Measurements from ENCODE around the gene BPIFB1. TPM values are rescaled to one million over a fixed set of nuclear protein-coding genes. Genes with fewer than 3 reads are reported as not detected.

The BPIFB1 gene
- total RNA-seq, 2 donors from 2014 or later, result not detected

DNA sequence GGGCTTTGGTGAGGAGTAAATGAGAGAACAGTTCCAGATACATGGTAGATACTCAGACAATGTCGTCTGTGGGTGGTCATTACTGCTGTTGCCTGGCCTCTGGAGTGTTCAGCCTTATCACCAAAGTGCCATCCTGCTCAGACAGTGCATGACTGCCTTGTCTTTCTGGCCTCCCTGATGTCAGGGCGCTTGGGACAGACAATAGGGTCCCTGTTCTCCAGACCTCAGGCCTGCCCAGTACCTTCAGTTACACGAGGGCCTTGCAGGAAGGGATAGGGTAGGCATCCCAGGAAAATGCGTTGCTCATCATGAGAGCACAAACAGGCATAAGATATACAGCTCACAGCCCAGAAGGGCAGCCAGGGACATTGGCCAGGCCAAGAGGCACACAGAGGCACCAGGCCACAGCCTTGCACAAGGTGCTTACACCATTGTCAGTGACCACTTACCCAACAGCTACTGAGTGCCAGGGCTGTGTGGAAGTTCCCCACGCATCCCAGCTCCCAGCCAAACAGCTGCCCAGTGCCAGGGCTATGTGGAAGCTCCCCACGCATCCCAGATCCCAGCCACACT, 27.4 kb downstream of the BPIFB1 start:
- peaks cover 0 to 3% of the 10 kb centered on the region in 2 donors for H3K9me3 Mint-ChIP-seq
- H3K4me3 Mint-ChIP-seq, result no peak overlapping the region
- no peak overlapping the region for H3K27ac Mint-ChIP-seq
- H3K36me3 Mint-ChIP-seq (ENCODE audit: insufficient read depth in 2 of 2), result no peaks in the 10 kb centered on the region
- H3K4me1 Mint-ChIP-seq (ENCODE audit: low read depth), result no peaks in the 10 kb centered on the region
- no peaks in the 10 kb centered on the region for H3K27me3 Mint-ChIP-seq (ENCODE audit: low read depth)
- DNase-seq, result no peak
- ATAC-seq (replicated peaks in 1 of 2), result no peak

GRCh38 chr20:33311011-33311410, 28.0 kb downstream of the BPIFB1 start:
- Mint-ChIP-seq H3K9me3 (peaks cover 0 to 3% of the 10 kb centered on the region in 2 donors), H3K4me3 (no peak overlapping the region), H3K36me3 (ENCODE audit: insufficient read depth in 2 of 2) (no peaks in the 10 kb centered on the region), H3K4me1 (ENCODE audit: low read depth) (no peaks in the 10 kb centered on the region), H3K27ac (no peak overlapping the region), H3K27me3 (ENCODE audit: low read depth) (no peaks in the 10 kb centered on the region)
- ATAC-seq (replicated peaks in 1 of 2) (no peak), DNase-seq (no peak)

- H3K27ac Mint-ChIP-seq, result no peak overlapping the region
- no peak overlapping the region for H3K4me3 Mint-ChIP-seq
- no peaks in the 10 kb centered on the region for H3K4me1 Mint-ChIP-seq (ENCODE audit: low read depth)
- H3K27me3 Mint-ChIP-seq (ENCODE audit: low read depth), result no peaks in the 10 kb centered on the region
- peaks cover 0 to 3% of the 10 kb centered on the region in 2 donors for H3K9me3 Mint-ChIP-seq
- ATAC-seq (replicated peaks in 1 of 2), result no peak
- H3K36me3 Mint-ChIP-seq (ENCODE audit: insufficient read depth in 2 of 2), result no peaks in the 10 kb centered on the region
- DNase-seq, result no peak
Measured at GRCh38 chr20:33311996-33312395, 29.0 kb downstream of the BPIFB1 start.

- Mint-ChIP-seq H3K27ac (no peak overlapping the region), H3K36me3 (ENCODE audit: insufficient read depth in 2 of 2) (no peaks in the 10 kb centered on the region)
Measured at GRCh38 chr20:33312583-33312982, 29.6 kb downstream of the BPIFB1 start.

GRCh38 chr20:33313686-33314314, 30.8 kb downstream of the BPIFB1 start:
- no peak for DNase-seq
- no peak overlapping the region for H3K27ac Mint-ChIP-seq
- H3K9me3 Mint-ChIP-seq, result no peaks in the 10 kb centered on the region
- no peaks in the 10 kb centered on the region for H3K36me3 Mint-ChIP-seq (ENCODE audit: insufficient read depth in 2 of 2)
- H3K27me3 Mint-ChIP-seq (ENCODE audit: low read depth), result no peaks in the 10 kb centered on the region
- no peak for ATAC-seq (replicated peaks in 1 of 2)
- no peaks in the 10 kb centered on the region for H3K4me1 Mint-ChIP-seq (ENCODE audit: low read depth)
- H3K4me3 Mint-ChIP-seq, result no peak overlapping the region

More at GRCh38 chr20:33312583-33312982, 29.6 kb downstream of the BPIFB1 start:
- DNase-seq (no peak), ATAC-seq (replicated peaks in 1 of 2) (no peak)
- Mint-ChIP-seq H3K27me3 (ENCODE audit: low read depth) (no peaks in the 10 kb centered on the region), H3K4me3 (no peak overlapping the region), H3K4me1 (ENCODE audit: low read depth) (no peaks in the 10 kb centered on the region), H3K9me3 (peaks cover 0 to 3% of the 10 kb centered on the region in 2 donors)

- Mint-ChIP-seq H3K4me1 (ENCODE audit: low read depth) (no peaks in the 10 kb centered on the region), H3K27ac (no peak overlapping the region), H3K9me3 (no peaks in the 10 kb centered on the region), H3K36me3 (ENCODE audit: insufficient read depth in 2 of 2) (no peaks in the 10 kb centered on the region), H3K4me3 (no peak overlapping the region), H3K27me3 (ENCODE audit: low read depth) (no peaks in the 10 kb centered on the region)
- DNase-seq (no peak), ATAC-seq (replicated peaks in 1 of 2) (no peak)
Measured at GRCh38 chr20:33316343-33316742, 33.3 kb downstream of the BPIFB1 start.

GRCh38 chr20:33316958-33317357, 33.9 kb downstream of the BPIFB1 start:
- no peak overlapping the region for H3K27ac Mint-ChIP-seq

GRCh38 chr20:33317424-33318095, 34.5 kb downstream of the BPIFB1 start:
- Mint-ChIP-seq H3K27ac (no peak overlapping the region), H3K9me3 (no peaks in the 10 kb centered on the region)
- ATAC-seq (replicated peaks in 1 of 2), result no peak

More at GRCh38 chr20:33316958-33317357, 33.9 kb downstream of the BPIFB1 start:
- DNase-seq (no peak), ATAC-seq (replicated peaks in 1 of 2) (no peak)
- no peak overlapping the region for H3K4me3 Mint-ChIP-seq
- H3K9me3 Mint-ChIP-seq, result no peaks in the 10 kb centered on the region
- H3K27me3 Mint-ChIP-seq (ENCODE audit: low read depth), result no peaks in the 10 kb centered on the region
- no peaks in the 10 kb centered on the region for H3K4me1 Mint-ChIP-seq (ENCODE audit: low read depth)
- H3K36me3 Mint-ChIP-seq (ENCODE audit: insufficient read depth in 2 of 2), result no peaks in the 10 kb centered on the region

GRCh38 chr20:33318096-33318429, 35.0 kb downstream of the BPIFB1 start:
- DNase-seq (no peak), ATAC-seq (replicated peaks in 1 of 2) (no peak)
- no peak overlapping the region for H3K4me3 Mint-ChIP-seq
- H3K36me3 Mint-ChIP-seq (ENCODE audit: insufficient read depth in 2 of 2), result no peaks in the 10 kb centered on the region
- H3K27me3 Mint-ChIP-seq (ENCODE audit: low read depth), result no peaks in the 10 kb centered on the region
- H3K9me3 Mint-ChIP-seq, result no peaks in the 10 kb centered on the region
- H3K4me1 Mint-ChIP-seq (ENCODE audit: low read depth), result no peaks in the 10 kb centered on the region
- no peak overlapping the region for H3K27ac Mint-ChIP-seq

More at GRCh38 chr20:33317424-33318095, 34.5 kb downstream of the BPIFB1 start:
- DNase-seq, result no peak
- H3K27me3 Mint-ChIP-seq (ENCODE audit: low read depth), result no peaks in the 10 kb centered on the region
- no peak overlapping the region for H3K4me3 Mint-ChIP-seq
- no peaks in the 10 kb centered on the region for H3K4me1 Mint-ChIP-seq (ENCODE audit: low read depth)
- H3K36me3 Mint-ChIP-seq (ENCODE audit: insufficient read depth in 2 of 2), result no peaks in the 10 kb centered on the region

GRCh38 chr20:33320006-33320405, 37.0 kb downstream of the BPIFB1 start:
- no peaks in the 10 kb centered on the region for H3K27me3 Mint-ChIP-seq (ENCODE audit: low read depth)
- no peaks in the 10 kb centered on the region for H3K4me1 Mint-ChIP-seq (ENCODE audit: low read depth)
- no peaks in the 10 kb centered on the region for H3K9me3 Mint-ChIP-seq
- ATAC-seq (replicated peaks in 1 of 2) (no peak), DNase-seq (no peak)
- H3K27ac Mint-ChIP-seq, result no peak overlapping the region
- H3K4me3 Mint-ChIP-seq, result no peak overlapping the region
- no peaks in the 10 kb centered on the region for H3K36me3 Mint-ChIP-seq (ENCODE audit: insufficient read depth in 2 of 2)

GRCh38 chr20:33322456-33322855, 39.4 kb downstream of the BPIFB1 start:
- no peak for ATAC-seq (replicated peaks in 1 of 2)
- H3K9me3 Mint-ChIP-seq, result no peaks in the 10 kb centered on the region
- no peaks in the 10 kb centered on the region for H3K4me1 Mint-ChIP-seq (ENCODE audit: low read depth)
- no peaks in the 10 kb centered on the region for H3K36me3 Mint-ChIP-seq (ENCODE audit: insufficient read depth in 2 of 2)
- no peak overlapping the region for H3K4me3 Mint-ChIP-seq
- no peaks in the 10 kb centered on the region for H3K27me3 Mint-ChIP-seq (ENCODE audit: low read depth)
- H3K27ac Mint-ChIP-seq, result no peak overlapping the region
- DNase-seq, result no peak

DNA sequence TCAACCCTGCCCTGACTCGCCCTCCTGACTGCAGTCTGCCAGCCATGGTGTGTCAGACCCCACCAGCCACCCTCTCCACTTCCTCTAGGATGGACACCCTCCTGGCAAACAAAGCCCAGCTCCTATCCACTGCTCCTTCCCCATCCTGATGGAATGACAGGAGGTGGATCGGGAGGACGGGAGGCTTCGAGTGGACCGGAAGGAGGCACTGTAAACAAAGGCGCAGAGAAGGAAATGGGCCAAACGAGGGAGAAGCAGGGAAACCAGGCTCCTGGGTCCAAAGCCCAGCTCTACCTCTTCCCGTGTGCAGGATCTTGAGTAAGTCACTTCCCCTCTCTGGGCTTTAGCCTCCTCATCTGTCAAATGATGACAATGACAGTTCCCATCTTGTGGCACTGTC, 40.2 kb downstream of the BPIFB1 start:
- DNase-seq, result no peak
- Mint-ChIP-seq H3K4me3 (no peak overlapping the region), H3K9me3 (no peaks in the 10 kb centered on the region), H3K36me3 (ENCODE audit: insufficient read depth in 2 of 2) (no peaks in the 10 kb centered on the region), H3K4me1 (ENCODE audit: low read depth) (no peaks in the 10 kb centered on the region), H3K27me3 (ENCODE audit: low read depth) (no peaks in the 10 kb centered on the region), H3K27ac (no peak overlapping the region)
- ATAC-seq (replicated peaks in 1 of 2), result no peak

- DNase-seq (no peak), ATAC-seq (replicated peaks in 1 of 2) (no peak)
- H3K27ac Mint-ChIP-seq, result no peak overlapping the region
- no peaks in the 10 kb centered on the region for H3K9me3 Mint-ChIP-seq
- no peak overlapping the region for H3K4me3 Mint-ChIP-seq
- H3K4me1 Mint-ChIP-seq (ENCODE audit: low read depth), result no peaks in the 10 kb centered on the region
- no peaks in the 10 kb centered on the region for H3K36me3 Mint-ChIP-seq (ENCODE audit: insufficient read depth in 2 of 2)
- no peaks in the 10 kb centered on the region for H3K27me3 Mint-ChIP-seq (ENCODE audit: low read depth)
Measured at GRCh38 chr20:33325350-33325749, 42.3 kb downstream of the BPIFB1 start.
